ENCODE measurements around the gene TRPM6. TPM values are rescaled to one million over a fixed set of nuclear protein-coding genes. Genes with fewer than 3 reads are reported as not detected.

TRPM6 gene
- polyA plus RNA-seq, 3 donors, result 0.09 to 0.68 (median 0.22) TPM

Other genes with a start within 250 kb of the TRPM6 start
- 1 to 10 TPM; 1.2 to 3.3 (median 3.3) TPM for gene C9orf40, start 65.0 kb upstream of the TRPM6 start, polyA plus RNA-seq
- 1 to 10 TPM; 3.7 to 4.5 (median 4.2) TPM for gene CARNMT1, start 140.4 kb upstream of the TRPM6 start, polyA plus RNA-seq
- gene NMRK1, start 200.2 kb upstream of the TRPM6 start, polyA plus RNA-seq, result 10 to 100 TPM; 31.5 to 57.7 (median 43.4) TPM
- gene OSTF1, start 200.6 kb upstream of the TRPM6 start, polyA plus RNA-seq, result 10 to 100 TPM; 14.3 to 76.3 (median 44.0) TPM

Measured in adipose tissue (tissue), 3 donors.